ENCODE data around the gene BOC. TPM values are rescaled to one million over a fixed set of nuclear protein-coding genes. Genes with fewer than 3 reads are reported as not detected.

The BOC gene
- total RNA-seq, 1 donor, result 22.8 TPM

DNA sequence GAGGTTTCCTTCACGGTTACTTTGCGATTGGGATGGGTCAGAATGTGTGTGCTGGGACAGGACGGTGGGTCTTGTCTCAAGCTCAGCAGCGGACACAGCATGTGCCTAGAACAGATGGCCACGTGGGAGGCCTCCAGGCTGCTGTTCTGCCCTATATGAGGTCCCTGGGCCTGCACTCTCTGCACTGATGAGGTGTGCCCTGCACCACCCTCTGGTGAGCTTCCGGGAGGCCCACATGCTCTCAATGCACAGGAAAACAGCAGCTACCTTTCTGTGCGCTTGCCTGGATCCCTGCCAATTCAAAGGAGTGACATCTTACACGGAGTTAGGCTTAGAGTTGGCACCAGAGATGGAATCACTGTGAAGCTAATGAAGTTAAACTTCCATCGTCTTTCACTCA is 59.8 kb downstream of the BOC start:
- Histone ChIP-seq H3K4me3 (ENCODE audit: insufficient read depth, low read length) (no peak overlapping the region), H3K27ac (ENCODE audit: low read depth, low read length) (no peak overlapping the region), H3K79me2 (ENCODE audit: insufficient read depth, low read length) (no peaks in the 10 kb centered on the region), H4K20me1 (ENCODE audit: insufficient read depth, low read length) (no peaks in the 10 kb centered on the region), H3K4me2 (ENCODE audit: insufficient read depth, low read length) (no peak overlapping the region), H3K27me3 (ENCODE audit: insufficient read depth, low read length) (no peaks in the 10 kb centered on the region), H3K9me3 (ENCODE audit: low read depth, low read length) (no peaks in the 10 kb centered on the region), H3K36me3 (ENCODE audit: insufficient read depth, low read length) (no peaks in the 10 kb centered on the region), H3K4me1 (ENCODE audit: insufficient read depth, low read length) (peaks cover 6% of the 10 kb centered on the region), H2AFZ (ENCODE audit: low read length) (no peak overlapping the region)
- no peak for DNase-seq (ENCODE audit: insufficient read length, low spot score, missing footprints)
- no peak for TF ChIP-seq CTCF (IDR thresholded peaks at IDR 0.05; ENCODE audit: extremely low read depth, low read depth, low read length)

GRCh38 chr3:113271594-113272384 is 60.4 kb downstream of the BOC start:
- H3K79me2 ChIP-seq (ENCODE audit: insufficient read depth, low read length), result no peaks in the 10 kb centered on the region
- no peaks in the 10 kb centered on the region for H4K20me1 ChIP-seq (ENCODE audit: insufficient read depth, low read length)
- H2AFZ ChIP-seq (ENCODE audit: low read length), result no peak overlapping the region
- no peaks in the 10 kb centered on the region for H3K27me3 ChIP-seq (ENCODE audit: insufficient read depth, low read length)
- TF ChIP-seq CTCF (IDR thresholded peaks at IDR 0.05; ENCODE audit: extremely low read depth, low read depth, low read length), result no peak
- H3K9me3 ChIP-seq (ENCODE audit: low read depth, low read length), result no peaks in the 10 kb centered on the region
- H3K4me3 ChIP-seq (ENCODE audit: insufficient read depth, low read length), result no peak overlapping the region
- H3K36me3 ChIP-seq (ENCODE audit: insufficient read depth, low read length), result no peaks in the 10 kb centered on the region
- H3K4me1 ChIP-seq (ENCODE audit: insufficient read depth, low read length), result peaks cover 9% of the 10 kb centered on the region
- no peak overlapping the region for H3K27ac ChIP-seq (ENCODE audit: low read depth, low read length)
- no peak for DNase-seq (ENCODE audit: insufficient read length, low spot score, missing footprints)
- H3K4me2 ChIP-seq (ENCODE audit: insufficient read depth, low read length), result no peak overlapping the region

GRCh38 chr3:113272385-113272779 is 61.0 kb downstream of the BOC start:
- H3K27ac ChIP-seq (ENCODE audit: low read depth, low read length), result no peak overlapping the region
- H2AFZ ChIP-seq (ENCODE audit: low read length), result no peak overlapping the region
- no peaks in the 10 kb centered on the region for H3K9me3 ChIP-seq (ENCODE audit: low read depth, low read length)
- no peaks in the 10 kb centered on the region for H3K27me3 ChIP-seq (ENCODE audit: insufficient read depth, low read length)
- TF ChIP-seq CTCF (IDR thresholded peaks at IDR 0.05; ENCODE audit: extremely low read depth, low read depth, low read length), result no peak
- no peaks in the 10 kb centered on the region for H3K79me2 ChIP-seq (ENCODE audit: insufficient read depth, low read length)
- H3K36me3 ChIP-seq (ENCODE audit: insufficient read depth, low read length), result no peaks in the 10 kb centered on the region
- DNase-seq (ENCODE audit: insufficient read length, low spot score, missing footprints), result no peak
- H3K4me1 ChIP-seq (ENCODE audit: insufficient read depth, low read length), result peaks cover 14% of the 10 kb centered on the region
- H3K4me2 ChIP-seq (ENCODE audit: insufficient read depth, low read length), result no peak overlapping the region
- H3K4me3 ChIP-seq (ENCODE audit: insufficient read depth, low read length), result no peak overlapping the region
- no peaks in the 10 kb centered on the region for H4K20me1 ChIP-seq (ENCODE audit: insufficient read depth, low read length)

DNA sequence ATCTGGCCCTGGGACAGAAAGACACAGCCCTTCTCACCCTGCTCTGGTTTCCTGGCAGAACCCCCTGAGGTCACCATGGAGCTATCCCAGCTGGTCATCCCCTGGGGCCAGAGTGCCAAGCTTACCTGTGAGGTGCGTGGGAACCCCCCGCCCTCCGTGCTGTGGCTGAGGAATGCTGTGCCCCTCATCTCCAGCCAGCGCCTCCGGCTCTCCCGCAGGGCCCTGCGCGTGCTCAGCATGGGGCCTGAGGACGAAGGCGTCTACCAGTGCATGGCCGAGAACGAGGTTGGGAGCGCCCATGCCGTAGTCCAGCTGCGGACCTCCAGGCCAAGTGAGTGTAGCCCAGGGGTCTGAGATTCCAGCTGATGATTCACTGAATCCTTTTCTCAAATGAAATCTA is 61.7 kb downstream of the BOC start:
- Histone ChIP-seq H3K36me3 (ENCODE audit: insufficient read depth, low read length) (no peaks in the 10 kb centered on the region), H3K4me1 (ENCODE audit: insufficient read depth, low read length) (peaks cover 14% of the 10 kb centered on the region), H2AFZ (ENCODE audit: low read length) (no peak overlapping the region), H4K20me1 (ENCODE audit: insufficient read depth, low read length) (no peaks in the 10 kb centered on the region), H3K4me3 (ENCODE audit: insufficient read depth, low read length) (no peak overlapping the region), H3K27ac (ENCODE audit: low read depth, low read length) (no peak overlapping the region), H3K9me3 (ENCODE audit: low read depth, low read length) (no peaks in the 10 kb centered on the region), H3K79me2 (ENCODE audit: insufficient read depth, low read length) (no peaks in the 10 kb centered on the region), H3K4me2 (ENCODE audit: insufficient read depth, low read length) (no peak overlapping the region), H3K27me3 (ENCODE audit: insufficient read depth, low read length) (no peaks in the 10 kb centered on the region)
- no peak for DNase-seq (ENCODE audit: insufficient read length, low spot score, missing footprints)
- no peak for TF ChIP-seq CTCF (IDR thresholded peaks at IDR 0.05; ENCODE audit: extremely low read depth, low read depth, low read length)

Measured in osteoblast (primary cell).